HepG2 (cell line): Measurements from ENCODE around the gene S100A8.

Experiments used
- KLF16 ChIP-seq, 2 experiments: sonication (generic) in 1 of 2; formaldehyde crosslinking in 1 of 2; IDR thresholded peaks; 2 replicates each; pipeline versions ENCODE4 v1.6.1 to v1.8.0; 2016 to 2023; ENCODE audit warnings: missing genetic modification reagents in 2 of 2, missing compliant biosample characterization in 1 of 2
- MYNN ChIP-seq: sonication (generic); formaldehyde crosslinking; IDR thresholded peaks from 2 replicates; pipeline ENCODE4 v1.4.0; 2020; ENCODE audit warnings: mild to moderate bottlenecking, low read depth, missing genetic modification reagents
- RBM22 ChIP-seq: fragments of 200-400 bp; formaldehyde crosslinking; optimal IDR thresholded peaks from 2 replicates; pipeline ENCODE3; 2017; ENCODE audit warnings: mild to moderate bottlenecking, low read length, moderate library complexity
- TARDBP ChIP-seq: sonication (generic); formaldehyde crosslinking; IDR thresholded peaks from 2 replicates; pipeline ENCODE4 v1.8.0; 2022; ENCODE audit warnings: mild to moderate bottlenecking, missing genetic modification reagents
- TGIF2 ChIP-seq: IDR thresholded peaks from 2 replicates; pipeline ENCODE4 v1.6.1; 2016; ENCODE audit warnings: control low read depth, missing compliant biosample characterization
- U2AF1 ChIP-seq: fragments of 200-400 bp; formaldehyde crosslinking; optimal IDR thresholded peaks from 2 replicates; pipeline ENCODE3; 2017; ENCODE audit warnings: mild to moderate bottlenecking, low read depth, low read length
- ZNF510 ChIP-seq: sonication (generic); formaldehyde crosslinking; IDR thresholded peaks from 2 replicates; pipeline ENCODE4 v1.4.0; 2020; ENCODE audit warnings: low read depth, mild to moderate bottlenecking, missing genetic modification reagents
- TF ChIP-seq, protein P1 (sequence below): sonication (generic); formaldehyde crosslinking; IDR thresholded peaks from 2 replicates; pipeline ENCODE4 v1.5.0; 2020; ENCODE audit warnings: mild to moderate bottlenecking, missing genetic modification reagents, moderate library complexity

DNA sequence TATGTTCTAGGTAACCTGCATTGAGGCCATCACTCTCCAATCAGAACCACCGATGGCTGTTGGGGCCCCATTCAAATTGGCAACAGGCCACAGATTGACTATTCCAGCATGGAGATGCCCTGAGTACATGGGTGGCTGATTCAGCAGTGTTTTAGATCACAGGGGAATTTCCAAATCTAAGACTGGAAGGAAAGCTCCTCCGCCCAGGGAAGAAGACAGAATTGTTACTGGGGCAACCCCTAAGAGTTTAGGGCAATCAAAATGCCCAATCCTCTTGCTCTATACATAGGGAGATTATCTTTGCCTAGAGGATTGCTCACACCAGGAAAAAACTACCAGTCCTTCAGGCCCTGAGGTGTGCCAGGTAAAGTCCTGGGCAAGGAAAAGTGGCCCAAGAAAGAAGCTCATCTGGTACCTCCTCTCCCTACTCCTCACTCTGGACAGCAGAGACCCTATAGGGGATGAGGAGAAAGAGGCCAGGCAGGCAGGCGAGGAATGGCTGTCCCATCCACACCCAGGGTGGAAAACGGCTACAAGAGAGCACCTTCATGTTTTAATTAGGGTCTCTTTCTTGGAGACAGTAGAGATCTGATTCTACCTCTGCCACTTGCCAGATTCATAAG, 5.8 kb downstream of the S100A8 start:
- TF ChIP-seq ZNF510, result no peak
- no peak for TF ChIP-seq TGIF2 (CRISPR knock-in tag)
- TF ChIP-seq, protein P1, sequence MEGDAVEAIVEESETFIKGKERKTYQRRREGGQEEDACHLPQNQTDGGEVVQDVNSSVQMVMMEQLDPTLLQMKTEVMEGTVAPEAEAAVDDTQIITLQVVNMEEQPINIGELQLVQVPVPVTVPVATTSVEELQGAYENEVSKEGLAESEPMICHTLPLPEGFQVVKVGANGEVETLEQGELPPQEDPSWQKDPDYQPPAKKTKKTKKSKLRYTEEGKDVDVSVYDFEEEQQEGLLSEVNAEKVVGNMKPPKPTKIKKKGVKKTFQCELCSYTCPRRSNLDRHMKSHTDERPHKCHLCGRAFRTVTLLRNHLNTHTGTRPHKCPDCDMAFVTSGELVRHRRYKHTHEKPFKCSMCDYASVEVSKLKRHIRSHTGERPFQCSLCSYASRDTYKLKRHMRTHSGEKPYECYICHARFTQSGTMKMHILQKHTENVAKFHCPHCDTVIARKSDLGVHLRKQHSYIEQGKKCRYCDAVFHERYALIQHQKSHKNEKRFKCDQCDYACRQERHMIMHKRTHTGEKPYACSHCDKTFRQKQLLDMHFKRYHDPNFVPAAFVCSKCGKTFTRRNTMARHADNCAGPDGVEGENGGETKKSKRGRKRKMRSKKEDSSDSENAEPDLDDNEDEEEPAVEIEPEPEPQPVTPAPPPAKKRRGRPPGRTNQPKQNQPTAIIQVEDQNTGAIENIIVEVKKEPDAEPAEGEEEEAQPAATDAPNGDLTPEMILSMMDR (CRISPR knock-in tag), result no peak
- TF ChIP-seq KLF16 (CRISPR knock-in tag; IDR thresholded peaks at IDR 0.05), result no peak
- no peak for TF ChIP-seq MYNN (CRISPR knock-in tag)
- TF ChIP-seq U2AF1, result no peak
- TF ChIP-seq TARDBP, result no peak
- no peak for TF ChIP-seq RBM22
